Bronchial epithelial cell (primary cell): ENCODE measurements around the gene CTLA4. TPM values are rescaled to one million over a fixed set of nuclear protein-coding genes. Genes with fewer than 3 reads are reported as not detected.

ENCODE experiments used
- DNase-seq: peaks from one replicate; pipeline ENCODE4 v3.0.0-alpha.2; 2010; ENCODE audit warnings: low read depth
- FAIRE-seq: peaks from 2 replicates; lab custom pipeline; 2011; peaks lifted over from hg19 to GRCh38; lab: Jason Lieb, UNC
- H3K27me3 ChIP-seq: 2 replicates; pipeline ENCODE4 v1.5.1; 2011; ENCODE audit warnings: low read length; ENCODE audit not compliant: control insufficient read depth, insufficient read depth
- H3K36me3 ChIP-seq: 2 replicates; pipeline ENCODE4 v1.5.1; 2011; ENCODE audit warnings: low read length; ENCODE audit not compliant: control insufficient read depth, insufficient read depth
- H3K4me3 ChIP-seq: 2 replicates; pipeline ENCODE4 v1.5.1; 2011; ENCODE audit warnings: mild to moderate bottlenecking, low read depth, low read length, control low read depth
- CTCF ChIP-seq: IDR thresholded peaks from 2 replicates; pipeline ENCODE4 v1.5.1; 2011; ENCODE audit warnings: mild to moderate bottlenecking, moderate library complexity, low read length, control low read depth, inconsistent platforms; ENCODE audit not compliant: insufficient read depth, severe bottlenecking
- total RNA-seq: library from RNA; depleted of rRNA; stranded (reverse); fragments of >200 nt; gene quantifications from 2 replicates; pipeline ENCODE4 v1.2.1, GENCODE V29; 2014

Gene CTLA4
- total RNA-seq, 1 donor from 2014 or later = not detected

DNA sequence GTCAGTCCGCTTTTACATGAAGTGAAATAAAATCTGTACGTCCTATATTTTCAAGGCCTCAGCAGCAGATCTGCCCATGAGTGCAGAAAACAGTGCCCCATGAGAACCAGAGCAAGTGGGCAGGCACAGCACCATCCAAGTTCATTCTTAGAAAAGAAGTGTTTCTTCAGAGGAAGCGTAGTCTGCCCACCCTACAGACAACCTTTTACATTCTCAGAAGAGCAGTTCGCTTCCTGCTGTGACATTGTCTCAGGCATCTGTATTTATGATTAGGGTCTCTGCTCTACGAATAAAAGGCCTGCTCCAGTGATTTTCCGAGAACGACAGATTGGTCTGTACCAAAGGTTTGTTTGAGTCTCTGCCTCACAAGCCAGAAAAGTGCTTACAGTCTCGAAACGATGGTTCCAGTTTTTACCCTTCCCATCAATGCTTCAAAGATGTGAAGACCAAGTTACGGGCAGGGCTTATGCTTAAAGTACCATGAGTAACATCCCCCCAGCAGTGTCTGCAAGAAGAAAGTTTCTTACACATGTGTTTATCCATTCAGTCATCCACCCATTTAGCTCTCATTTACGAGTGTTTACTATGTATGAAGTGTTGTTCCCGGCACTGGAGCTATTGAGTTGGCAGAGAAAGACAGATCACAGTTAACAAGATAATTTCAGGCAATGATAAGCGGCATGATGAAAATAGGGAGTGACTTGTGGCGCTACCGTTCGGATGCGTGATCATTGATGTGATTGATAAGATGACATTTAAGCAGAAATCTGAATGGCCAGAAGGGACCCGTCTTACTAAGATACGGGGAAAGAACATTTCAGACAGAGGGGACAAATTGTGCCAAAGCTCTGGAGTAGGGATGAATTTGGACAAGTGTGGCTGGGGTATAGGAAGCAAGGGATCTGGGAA is 31.4 kb upstream of the CTLA4 start:
- TF ChIP-seq CTCF = no peak
- FAIRE-seq (peak; percentile 13), DNase-seq (no peak)
- Histone ChIP-seq H3K36me3 (no peaks in the 10 kb centered on the region), H3K4me3 (no peak overlapping the region), H3K27me3 (peaks cover 2% of the 10 kb centered on the region)

DNA sequence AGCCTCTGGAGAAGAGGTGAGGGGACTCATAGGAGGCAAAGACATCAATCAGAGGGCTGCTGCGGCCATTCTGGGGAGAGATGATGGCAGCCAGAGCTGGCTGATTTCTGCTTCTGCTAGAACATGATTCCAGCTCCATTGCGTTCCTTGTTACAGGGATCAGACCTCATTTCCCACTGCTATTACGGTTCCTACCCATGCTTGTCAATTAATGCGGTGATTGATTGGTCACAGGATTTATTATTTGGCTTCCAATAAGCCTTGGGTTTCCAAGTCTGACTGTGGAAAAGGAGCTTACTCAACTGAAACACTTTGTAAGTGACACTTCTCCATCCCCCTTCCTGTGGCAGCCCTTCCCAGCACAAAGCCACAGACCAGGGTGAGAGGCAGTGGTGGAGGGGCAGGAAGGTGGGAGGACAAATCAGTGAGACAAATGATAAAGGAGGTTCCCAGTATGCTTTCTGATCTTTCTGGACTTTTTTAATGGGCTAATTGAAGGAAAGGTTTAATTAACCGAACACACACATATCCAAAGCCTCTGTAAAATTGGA is 26.8 kb upstream of the CTLA4 start:
- FAIRE-seq (no peak), DNase-seq (no peak)
- no peak for TF ChIP-seq CTCF
- H3K4me3 ChIP-seq = no peak overlapping the region
- peaks cover 4% of the 10 kb centered on the region for H3K27me3 ChIP-seq
- H3K36me3 ChIP-seq = no peaks in the 10 kb centered on the region

DNA sequence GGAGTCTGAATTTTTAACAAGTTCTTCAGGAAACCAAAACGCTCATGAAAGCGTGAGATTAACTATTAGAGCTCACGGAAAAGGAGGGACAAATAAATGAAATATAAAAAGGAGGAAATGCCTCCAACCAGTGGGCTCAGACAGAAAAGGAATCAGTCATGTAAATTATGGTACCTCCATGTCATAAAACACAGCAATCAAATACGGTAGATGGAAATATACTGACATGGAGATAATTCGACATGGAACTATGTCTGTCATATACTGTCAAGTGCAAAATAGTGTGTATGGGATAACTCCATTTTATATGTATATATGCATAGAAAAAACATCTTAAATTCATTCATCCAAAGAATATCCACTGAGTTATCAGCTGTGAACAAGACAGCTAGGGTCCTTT is 25.9 kb upstream of the CTLA4 start:
- FAIRE-seq (no peak), DNase-seq (no peak)
- Histone ChIP-seq H3K27me3 (peaks cover 4% of the 10 kb centered on the region), H3K36me3 (no peaks in the 10 kb centered on the region), H3K4me3 (no peak overlapping the region)
- TF ChIP-seq CTCF = no peak

DNA sequence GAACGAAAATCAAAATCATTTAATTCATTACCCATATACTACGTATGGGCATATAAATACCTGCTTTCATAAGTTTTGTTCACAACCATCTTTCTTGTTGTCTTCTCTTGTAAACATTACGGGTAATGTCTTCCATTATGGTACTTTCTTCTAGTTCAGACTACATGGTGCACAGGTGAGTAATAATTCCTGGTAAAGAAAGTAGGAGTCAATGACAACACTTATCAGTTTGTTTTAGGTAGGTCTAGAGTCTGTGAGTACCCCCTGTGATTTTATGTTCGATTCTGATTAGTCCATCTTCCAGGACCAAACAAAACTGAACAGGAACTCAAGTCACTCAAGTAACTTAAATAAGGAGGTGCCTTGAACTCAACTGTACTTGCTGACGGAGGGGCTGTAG is 25.2 kb upstream of the CTLA4 start:
- Histone ChIP-seq H3K4me3 (no peak overlapping the region), H3K36me3 (no peaks in the 10 kb centered on the region), H3K27me3 (peaks cover 4% of the 10 kb centered on the region)
- FAIRE-seq = no peak
- no peak for TF ChIP-seq CTCF
- DNase-seq = no peak

DNA sequence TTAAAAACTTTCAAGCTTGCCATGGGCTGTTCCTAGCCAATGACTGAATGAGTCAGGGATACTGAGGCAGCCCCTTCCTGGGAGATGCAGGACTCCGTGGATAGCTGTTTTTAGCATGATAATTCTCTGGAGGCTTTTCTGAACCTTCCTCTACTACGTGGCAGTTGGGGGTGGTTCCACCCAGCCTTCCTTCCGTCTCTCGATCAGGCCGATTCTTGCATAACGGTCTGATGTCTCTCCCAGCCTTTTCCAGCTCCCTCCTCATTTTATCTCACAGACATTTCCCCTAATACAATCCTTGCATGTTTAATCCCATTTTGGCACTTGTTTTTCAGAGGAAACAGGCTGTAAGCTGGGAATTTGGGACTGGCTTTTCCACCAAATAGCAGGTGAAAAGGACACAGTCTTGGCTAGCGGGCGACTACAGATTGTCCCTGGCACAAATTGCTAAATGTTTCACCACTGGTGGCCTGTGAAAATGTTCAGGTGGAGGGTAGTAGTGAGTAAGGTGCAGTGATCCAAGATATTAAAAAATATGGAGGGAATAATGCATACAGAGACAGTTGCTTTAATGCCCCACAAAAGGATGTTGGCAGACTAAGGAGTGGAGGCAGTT is 21.0 kb upstream of the CTLA4 start:
- Histone ChIP-seq H3K27me3 (peaks cover 4% of the 10 kb centered on the region), H3K4me3 (no peak overlapping the region), H3K36me3 (no peaks in the 10 kb centered on the region)
- TF ChIP-seq CTCF = no peak
- no peak for FAIRE-seq
- no peak for DNase-seq
